Epithelial cell of esophagus (primary cell): ENCODE measurements around the gene EXD3.

ENCODE experiments used
- DNase-seq: peaks from one replicate; pipeline ENCODE4 v3.0.0; 2010; ENCODE audit warnings: low read depth
- H3K4me3 ChIP-seq: 2 replicates; pipeline ENCODE4 v1.5.1; 2011; ENCODE audit warnings: mild to moderate bottlenecking, low read length, control low read depth
- CTCF ChIP-seq: IDR thresholded peaks from 2 replicates; pipeline ENCODE4 v1.5.1; 2011; ENCODE audit warnings: low read depth, mild to moderate bottlenecking, low read length, control low read depth, inconsistent platforms; ENCODE audit not compliant: insufficient read depth; ENCODE audit errors: missing control alignments

Gene EXD3

GRCh38 chr9:137295238-137295811 is 127.6 kb downstream of the EXD3 start:
- no peak overlapping the region for H3K4me3 ChIP-seq
- peak; percentile 30 for TF ChIP-seq CTCF
- DNase-seq: peak; percentile 36

- peak; percentile 39 for TF ChIP-seq CTCF
- H3K4me3 ChIP-seq: no peak overlapping the region
- DNase-seq: peak; percentile 51
Measured at GRCh38 chr9:137294681-137295237, 128.2 kb downstream of the EXD3 start.

- peak overlapping the region; percentile 15 for H3K4me3 ChIP-seq
- TF ChIP-seq CTCF: no peak
- peak; percentile 81 for DNase-seq
Measured at GRCh38 chr9:137294091-137294680, 128.8 kb downstream of the EXD3 start.

- DNase-seq: no peak
- TF ChIP-seq CTCF: no peak
- peak overlapping the region; percentile 15 for H3K4me3 ChIP-seq
Measured at GRCh38 chr9:137293482-137294090, 129.4 kb downstream of the EXD3 start.

GRCh38 chr9:137293094-137293481 is 129.9 kb downstream of the EXD3 start:
- DNase-seq: no peak
- H3K4me3 ChIP-seq: no peak overlapping the region
- no peak for TF ChIP-seq CTCF

GRCh38 chr9:137286975-137287383 is 136.0 kb downstream of the EXD3 start:
- TF ChIP-seq CTCF: peak; percentile 77
- DNase-seq: peak; percentile 81
- no peak overlapping the region for H3K4me3 ChIP-seq
